Measurements from ENCODE around the gene NCR3LG1.
A peak's percentile ranks its signal among the peaks of the same experiment; 100 is the strongest.

Gene NCR3LG1, protein sequence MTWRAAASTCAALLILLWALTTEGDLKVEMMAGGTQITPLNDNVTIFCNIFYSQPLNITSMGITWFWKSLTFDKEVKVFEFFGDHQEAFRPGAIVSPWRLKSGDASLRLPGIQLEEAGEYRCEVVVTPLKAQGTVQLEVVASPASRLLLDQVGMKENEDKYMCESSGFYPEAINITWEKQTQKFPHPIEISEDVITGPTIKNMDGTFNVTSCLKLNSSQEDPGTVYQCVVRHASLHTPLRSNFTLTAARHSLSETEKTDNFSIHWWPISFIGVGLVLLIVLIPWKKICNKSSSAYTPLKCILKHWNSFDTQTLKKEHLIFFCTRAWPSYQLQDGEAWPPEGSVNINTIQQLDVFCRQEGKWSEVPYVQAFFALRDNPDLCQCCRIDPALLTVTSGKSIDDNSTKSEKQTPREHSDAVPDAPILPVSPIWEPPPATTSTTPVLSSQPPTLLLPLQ

DNA sequence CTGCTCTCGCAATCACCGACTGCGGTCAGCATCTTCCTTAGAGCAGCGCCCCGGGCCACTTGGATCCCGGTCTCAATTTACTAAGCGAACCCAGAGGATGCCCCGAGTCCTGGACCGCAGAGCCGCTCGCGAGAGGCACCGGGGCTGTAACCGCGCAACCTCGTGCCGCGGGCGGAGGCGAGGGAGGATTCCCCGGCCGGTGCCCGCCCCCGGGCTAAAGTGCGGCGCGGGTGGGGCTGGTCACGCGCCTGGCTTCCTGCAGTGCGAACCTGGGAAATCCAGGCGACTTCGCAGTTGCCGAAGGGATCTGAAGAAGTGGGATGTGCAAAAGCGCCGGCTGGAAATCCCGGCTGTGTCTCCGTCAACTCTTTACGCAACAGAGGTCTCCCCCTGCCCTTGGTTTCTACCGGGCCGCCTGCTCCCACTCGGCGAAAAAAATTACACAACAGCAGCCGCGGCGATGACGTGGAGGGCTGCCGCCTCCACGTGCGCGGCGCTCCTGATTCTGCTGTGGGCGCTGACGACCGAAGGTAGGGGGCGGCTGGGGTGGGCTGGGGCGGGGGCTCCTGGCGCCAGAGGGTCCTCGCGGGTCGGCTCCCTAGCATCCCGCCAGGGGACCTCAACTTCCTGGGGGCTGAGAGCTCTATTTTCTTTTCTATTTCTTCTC lies at the start of gene NCR3LG1:
Gene NCR3LG1 (plus strand): TSS at position 291 of the 667 bp plus-strand sequence. CDS start 170 bp downstream, at position 461.
- TF ChIP-seq, protein P1, sequence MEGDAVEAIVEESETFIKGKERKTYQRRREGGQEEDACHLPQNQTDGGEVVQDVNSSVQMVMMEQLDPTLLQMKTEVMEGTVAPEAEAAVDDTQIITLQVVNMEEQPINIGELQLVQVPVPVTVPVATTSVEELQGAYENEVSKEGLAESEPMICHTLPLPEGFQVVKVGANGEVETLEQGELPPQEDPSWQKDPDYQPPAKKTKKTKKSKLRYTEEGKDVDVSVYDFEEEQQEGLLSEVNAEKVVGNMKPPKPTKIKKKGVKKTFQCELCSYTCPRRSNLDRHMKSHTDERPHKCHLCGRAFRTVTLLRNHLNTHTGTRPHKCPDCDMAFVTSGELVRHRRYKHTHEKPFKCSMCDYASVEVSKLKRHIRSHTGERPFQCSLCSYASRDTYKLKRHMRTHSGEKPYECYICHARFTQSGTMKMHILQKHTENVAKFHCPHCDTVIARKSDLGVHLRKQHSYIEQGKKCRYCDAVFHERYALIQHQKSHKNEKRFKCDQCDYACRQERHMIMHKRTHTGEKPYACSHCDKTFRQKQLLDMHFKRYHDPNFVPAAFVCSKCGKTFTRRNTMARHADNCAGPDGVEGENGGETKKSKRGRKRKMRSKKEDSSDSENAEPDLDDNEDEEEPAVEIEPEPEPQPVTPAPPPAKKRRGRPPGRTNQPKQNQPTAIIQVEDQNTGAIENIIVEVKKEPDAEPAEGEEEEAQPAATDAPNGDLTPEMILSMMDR (IDR thresholded peaks at IDR 0.05; ENCODE audit: extremely low read depth, missing control alignments) = no peak
- DNase-seq (ENCODE audit: low spot score) = peak; percentile 54

DNA sequence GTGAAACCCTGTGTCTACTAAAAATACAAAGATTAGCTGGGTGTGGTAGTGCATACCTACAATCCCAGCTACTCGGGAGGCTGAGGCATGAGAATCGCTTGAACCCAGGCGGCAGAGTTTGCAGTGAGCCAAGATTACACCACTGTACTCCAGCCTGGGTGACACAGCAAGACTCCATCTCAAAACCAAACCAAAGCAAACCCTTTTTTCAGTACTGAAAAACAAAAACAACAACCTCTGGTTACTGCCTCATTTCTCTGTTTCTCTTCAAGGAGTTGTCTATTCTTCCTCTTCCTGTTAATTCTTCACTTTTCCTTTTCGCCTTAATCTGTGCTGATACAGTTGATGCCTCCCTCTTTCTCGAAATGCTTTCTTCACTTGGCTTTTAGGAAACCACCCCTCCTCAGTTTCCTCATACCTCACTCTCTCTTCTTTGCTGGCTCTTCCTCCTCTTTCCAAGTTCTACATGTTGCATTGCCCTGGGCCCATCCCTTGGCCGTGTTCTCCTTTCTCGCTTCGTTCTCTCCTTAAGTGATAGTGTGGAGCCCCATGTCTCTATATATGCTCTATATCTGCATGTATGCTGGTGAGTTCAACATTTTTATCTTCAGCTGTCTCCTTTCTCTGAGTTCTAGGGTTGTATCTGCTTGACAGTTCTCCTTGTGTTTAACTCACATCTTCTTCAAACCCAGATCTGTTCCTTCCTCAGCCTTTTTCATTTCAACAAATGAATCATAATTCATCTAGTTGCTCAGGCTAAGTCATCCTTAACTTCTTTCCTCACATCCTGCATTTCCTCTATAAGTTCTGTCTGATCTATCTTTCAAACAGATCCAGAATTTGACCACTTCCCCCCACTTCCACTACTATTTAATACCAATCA lies 38.0 kb upstream of the NCR3LG1 start:
- TF ChIP-seq, protein P1 (IDR thresholded peaks at IDR 0.05; ENCODE audit: extremely low read depth, missing control alignments) = no peak
- no peak for DNase-seq (ENCODE audit: low spot score)

DNA sequence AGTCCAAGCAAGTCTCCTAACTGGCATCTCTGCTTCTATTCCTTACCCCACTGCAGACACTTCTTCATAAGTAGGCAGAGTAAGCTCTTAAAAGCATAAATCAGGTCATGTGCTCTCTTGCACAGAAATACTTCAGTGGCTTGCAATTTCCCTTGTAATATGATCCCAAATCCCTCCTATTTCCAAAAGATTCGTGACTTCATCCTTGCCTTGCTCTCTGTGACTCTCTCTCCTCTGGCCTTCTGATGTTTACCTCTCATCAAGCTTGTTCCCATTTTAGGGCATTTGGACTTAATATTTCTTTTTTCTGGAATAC lies 37.4 kb upstream of the NCR3LG1 start:
- TF ChIP-seq, protein P1 (IDR thresholded peaks at IDR 0.05; ENCODE audit: extremely low read depth, missing control alignments) = no peak
- no peak for DNase-seq (ENCODE audit: low spot score)

DNA sequence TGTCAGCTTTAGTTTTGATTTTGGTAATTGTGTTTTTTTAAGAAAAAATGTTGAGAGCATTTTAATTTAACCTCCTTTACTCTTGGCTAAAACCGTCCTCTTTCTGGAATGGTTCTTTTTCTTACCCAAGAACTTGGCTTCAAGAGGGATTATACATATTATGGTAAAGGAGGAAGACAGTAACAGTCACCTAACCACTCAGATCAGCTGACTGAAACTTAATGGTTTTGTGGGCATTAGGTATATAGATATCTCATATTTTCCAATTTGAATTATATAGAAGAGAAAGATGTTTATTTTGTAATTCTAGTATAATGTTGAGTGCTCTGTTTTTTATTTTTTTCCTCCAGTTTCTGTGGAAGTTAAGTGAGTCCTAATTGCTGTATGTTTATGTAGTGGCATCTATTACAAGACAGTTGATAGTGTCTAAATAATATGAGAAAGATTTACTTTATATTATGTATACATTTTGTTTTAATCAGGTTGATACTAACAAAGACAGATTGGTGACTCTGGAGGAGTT lies 36.6 kb upstream of the NCR3LG1 start:
- DNase-seq (ENCODE audit: low spot score) = no peak
- TF ChIP-seq, protein P1 (IDR thresholded peaks at IDR 0.05; ENCODE audit: extremely low read depth, missing control alignments) = no peak

DNA sequence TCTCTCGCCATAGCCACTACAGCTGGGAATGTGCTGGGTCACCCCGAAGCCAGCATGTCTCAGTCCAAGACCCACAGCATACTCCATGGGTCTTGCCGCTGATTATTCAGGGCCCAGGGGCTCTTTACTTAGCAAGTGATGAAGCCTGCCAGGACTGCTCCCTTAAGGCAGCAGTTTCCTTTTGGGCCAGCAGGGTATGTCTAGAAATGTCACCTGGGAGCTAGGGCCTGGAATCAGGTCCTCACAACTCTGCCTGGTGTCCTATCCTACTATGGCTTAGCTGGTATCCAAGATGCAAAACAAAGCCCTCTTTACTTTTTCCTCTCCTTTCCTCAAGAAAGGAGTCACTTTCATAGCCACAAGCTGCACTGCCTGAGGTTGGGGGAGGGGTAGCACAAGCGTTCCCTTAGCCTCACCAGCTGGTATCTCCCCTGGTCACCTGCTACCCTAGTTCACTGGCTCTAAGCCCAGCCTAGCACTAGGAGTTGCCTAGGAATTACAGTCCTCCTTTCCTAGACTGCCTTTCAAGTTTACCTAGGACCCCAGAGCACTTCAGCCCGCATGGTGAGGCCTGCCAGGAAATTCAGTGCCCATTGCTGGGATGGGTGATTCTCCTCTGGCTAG lies 22.6 kb upstream of the NCR3LG1 start:
- DNase-seq (ENCODE audit: low spot score) = no peak
- TF ChIP-seq, protein P1 (IDR thresholded peaks at IDR 0.05; ENCODE audit: extremely low read depth, missing control alignments) = no peak

DNA sequence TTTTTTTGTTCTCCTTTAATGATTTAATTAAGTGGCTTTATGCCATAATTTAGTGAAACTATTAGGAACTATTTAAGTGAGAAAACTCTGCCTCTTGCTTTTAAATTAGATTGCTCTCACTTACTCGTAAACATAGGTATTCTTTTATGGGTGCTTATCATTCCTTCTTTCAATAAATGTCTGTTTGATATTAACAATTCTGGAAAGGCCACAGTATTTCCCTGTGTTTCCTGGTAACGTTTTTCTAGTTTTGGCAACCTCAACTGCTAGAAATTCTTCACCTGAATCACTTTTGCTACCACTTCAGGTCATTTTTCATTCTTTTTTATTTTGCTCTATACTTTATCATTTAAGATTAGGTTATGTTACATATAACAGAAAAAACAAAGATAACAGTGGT lies 19.9 kb upstream of the NCR3LG1 start:
- no peak for DNase-seq (ENCODE audit: low spot score)
- TF ChIP-seq, protein P1 (IDR thresholded peaks at IDR 0.05; ENCODE audit: extremely low read depth, missing control alignments) = no peak
